ENCODE measurements around the gene UGT2B10. TPM values are rescaled to one million over a fixed set of nuclear protein-coding genes. Genes with fewer than 3 reads are reported as not detected.
"Not testable (repeated sequence)": the region's sequence is repeated elsewhere in the genome, so short reads cannot be mapped to it uniquely, and the experiment has no call there.

UGT2B10 gene
- total RNA-seq (2021; fragmentation: NEBNext Ultra II Directional; extraction: Animal tissue kit (Norgen Biotek cat#: 25700)) (not detected in 2 replicates), polyA plus RNA-seq (2011; rRNA removed) (not detected in 2 replicates), polyA minus RNA-seq (2011; rRNA and poly(A)+ RNA removed) (not detected in 2 replicates)
- not detected for polyA plus RNA-seq (2011; cell fraction: cytosol; rRNA removed)
- polyA plus RNA-seq (2011; cell fraction: nucleus; rRNA removed): not detected
- polyA plus RNA-seq (2012, experiment 1 of 2): not detected in 4 replicates
- not detected for polyA plus RNA-seq (2012, experiment 2 of 2)
- polyA plus RNA-seq (2013, experiment 1 of 2): not detected
- not detected for polyA plus RNA-seq (2013, experiment 2 of 2)
- polyA minus RNA-seq (2011; cell fraction: cytosol; rRNA and poly(A)+ RNA removed): not detected
- not detected for polyA minus RNA-seq (2011; cell fraction: nucleus; rRNA and poly(A)+ RNA removed)
- long read RNA-seq, experiment 1: 0 reads
- long read RNA-seq, experiment 2: 0 reads

- H2BK5ac ChIP-seq (ENCODE audit: low read depth, low read length); H3K4ac ChIP-seq (replicated peaks; ENCODE audit: insufficient read length, low read depth, low read length); H3K9ac ChIP-seq (replicated peaks in 1 of 4; ENCODE audit: extremely low read depth in 1 of 4, low read depth in 3 of 4, low read length in 3 of 4); H3K23ac ChIP-seq (ENCODE audit: insufficient read length); FAIRE-seq; H4K91ac ChIP-seq (replicated peaks; ENCODE audit: insufficient read length, low read length); H3K14ac ChIP-seq (ENCODE audit: insufficient read length); H2AFZ ChIP-seq (ENCODE audit: low read length); H3K9me3 ChIP-seq (ENCODE audit: insufficient read depth in 2 of 2, low read depth in 1 of 2, low read length in 1 of 2); H3K56ac ChIP-seq (replicated peaks; ENCODE audit: insufficient read length, low read depth, low read length); H3K79me1 ChIP-seq (ENCODE audit: low read depth, low read length); H3K36me3 ChIP-seq (ENCODE audit: control insufficient read depth in 2 of 4, insufficient read depth in 4 of 4, low read length in 3 of 4); H2BK12ac ChIP-seq (ENCODE audit: low read depth, low read length); H4K8ac ChIP-seq (ENCODE audit: extremely low read depth, insufficient read depth, low read length); H3K18ac ChIP-seq (ENCODE audit: extremely low read depth, low read length); H2BK15ac ChIP-seq (ENCODE audit: low read length); H3K79me2 ChIP-seq (ENCODE audit: control insufficient read depth in 1 of 2, insufficient read depth in 2 of 2, low read length in 2 of 2); H3K23me2 ChIP-seq (ENCODE audit: low read depth, low read length); H3K4me1 ChIP-seq (replicated peaks in 1 of 4; ENCODE audit: control insufficient read depth in 3 of 4, insufficient read depth in 4 of 4, low read length in 3 of 4); POLR2A ChIA-PET (ENCODE audit: partially characterized antibody); H2BK20ac ChIP-seq (ENCODE audit: low read length); H3K27me3 ChIP-seq (replicated peaks in 1 of 4; ENCODE audit: control insufficient read depth in 3 of 4, extremely low read depth in 1 of 4, insufficient read depth in 3 of 4, low read length in 3 of 4); H2BK120ac ChIP-seq (replicated peaks; ENCODE audit: low read depth, low read length); H4K20me1 ChIP-seq (replicated peaks in 1 of 2; ENCODE audit: control insufficient read depth in 1 of 2, insufficient read depth in 2 of 2, low read length in 2 of 2); H3K27ac ChIP-seq (ENCODE audit: low read depth, low read length); DNase-seq (ENCODE audit: low read depth in 1 of 2, low spot score in 2 of 2); H2AK5ac ChIP-seq (ENCODE audit: low read depth, low read length); CTCF ChIA-PET (ENCODE audit: partially characterized antibody): not testable (repeated sequence)
- WGBS, 2 experiments (ENCODE audit: extremely low coverage in 1 of 2, insufficient coverage in 1 of 2, insufficient read length in 1 of 2, insufficient replicate concordance in 2 of 2, low coverage in 1 of 2, low lambda C conversion rate in 2 of 2, missing lambda C conversion rate in 1 of 2): 79% methylated on average over 4 of the region's 4 CpGs; no CpG with 5 or more reads in 1 of the 2 experiments
- 0 out of 8 replicates have a peak within 1 kb of the TSS, but pooled peaks of 1 of the 4 experiments have one; percentile 24 for H3K4me3 ChIP-seq (ENCODE audit: extremely low read depth in 1 of 4, insufficient read depth in 2 of 4, low read depth in 3 of 4, low read length in 4 of 4)
- H3K4me2 ChIP-seq (ENCODE audit: insufficient read depth in 1 of 2, low read depth in 2 of 2, low read length in 2 of 2): peak within 1 kb of the TSS; percentile 13 to 27; a peak in 3 of 4 replicates
- peak within 1 kb of the TSS; percentile 76 for H4K5ac ChIP-seq (ENCODE audit: insufficient read length, low read depth, low read length)
Observed at GRCh38 chr4:68815617-68816409, at the start of gene UGT2B10. Gene UGT2B10, plus strand, starts transcription at chr4:68815994. Its CDS starts 26 bp downstream, at chr4:68816020.

All from H1 (cell line).